ENCODE data around the gene FLVCR2.
A peak's percentile ranks its signal among the peaks of the same experiment; 100 is the strongest.

FLVCR2 gene

DNA sequence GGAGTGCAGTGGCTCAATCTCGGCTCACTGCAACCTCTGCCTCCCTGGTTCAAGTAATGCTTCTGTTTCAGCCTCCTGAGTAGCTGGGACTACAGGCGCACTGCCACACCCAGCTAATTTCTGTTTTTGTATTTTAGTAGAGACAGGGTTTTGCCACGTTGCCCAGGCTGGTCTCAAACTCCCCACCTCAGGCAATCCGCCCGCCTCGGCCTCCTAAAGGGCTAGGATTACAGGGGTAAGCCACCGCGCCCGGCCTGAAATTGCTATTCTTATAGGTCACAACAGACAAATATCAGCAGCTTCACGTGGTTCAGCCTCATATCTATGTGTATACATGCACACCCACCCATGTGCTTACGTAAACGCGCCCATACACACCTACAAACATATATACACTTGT lies 32.5 kb upstream of the FLVCR2 start:
- DNase-seq (ENCODE audit: low read depth): no peak
- H3K4me3 ChIP-seq (ENCODE audit: low read depth, low read length): no peak overlapping the region
- TF ChIP-seq, protein P1, sequence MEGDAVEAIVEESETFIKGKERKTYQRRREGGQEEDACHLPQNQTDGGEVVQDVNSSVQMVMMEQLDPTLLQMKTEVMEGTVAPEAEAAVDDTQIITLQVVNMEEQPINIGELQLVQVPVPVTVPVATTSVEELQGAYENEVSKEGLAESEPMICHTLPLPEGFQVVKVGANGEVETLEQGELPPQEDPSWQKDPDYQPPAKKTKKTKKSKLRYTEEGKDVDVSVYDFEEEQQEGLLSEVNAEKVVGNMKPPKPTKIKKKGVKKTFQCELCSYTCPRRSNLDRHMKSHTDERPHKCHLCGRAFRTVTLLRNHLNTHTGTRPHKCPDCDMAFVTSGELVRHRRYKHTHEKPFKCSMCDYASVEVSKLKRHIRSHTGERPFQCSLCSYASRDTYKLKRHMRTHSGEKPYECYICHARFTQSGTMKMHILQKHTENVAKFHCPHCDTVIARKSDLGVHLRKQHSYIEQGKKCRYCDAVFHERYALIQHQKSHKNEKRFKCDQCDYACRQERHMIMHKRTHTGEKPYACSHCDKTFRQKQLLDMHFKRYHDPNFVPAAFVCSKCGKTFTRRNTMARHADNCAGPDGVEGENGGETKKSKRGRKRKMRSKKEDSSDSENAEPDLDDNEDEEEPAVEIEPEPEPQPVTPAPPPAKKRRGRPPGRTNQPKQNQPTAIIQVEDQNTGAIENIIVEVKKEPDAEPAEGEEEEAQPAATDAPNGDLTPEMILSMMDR (IDR thresholded peaks at IDR 0.05; ENCODE audit: insufficient read depth, low read depth, low read length, missing control alignments): no peak

DNA sequence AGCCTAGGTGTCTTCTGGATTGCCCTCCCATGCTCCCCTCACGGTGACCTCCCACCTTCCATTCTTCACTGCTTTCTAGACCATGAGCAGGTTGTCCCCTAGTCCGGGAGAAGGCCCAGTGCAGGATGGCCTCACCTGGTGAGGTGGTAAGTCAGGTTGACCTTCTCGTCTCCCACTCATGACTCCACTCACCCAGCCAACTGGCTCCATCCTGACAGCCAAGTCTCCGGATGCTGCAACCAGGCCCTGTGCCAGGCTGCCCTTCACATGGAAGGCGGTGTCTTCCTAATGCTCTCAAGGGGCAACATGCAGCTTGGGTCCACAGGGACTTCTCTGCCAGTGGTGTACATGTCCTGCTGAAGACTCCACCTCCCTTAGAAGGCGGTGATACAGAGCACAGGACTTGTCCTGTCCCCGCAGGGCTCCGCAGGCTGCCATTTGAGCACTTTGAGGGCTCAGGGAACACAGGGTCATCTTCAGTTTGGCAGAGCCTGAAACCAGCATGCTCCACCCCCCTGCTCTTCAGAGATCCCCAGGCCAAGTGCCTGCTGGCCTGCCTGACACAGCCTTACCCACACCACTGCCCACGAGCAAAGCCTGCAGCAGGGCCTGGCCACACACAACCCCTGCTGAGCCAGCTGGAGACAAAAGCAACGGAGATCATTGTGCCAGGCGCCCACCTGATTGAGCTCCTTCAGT lies 30.7 kb upstream of the FLVCR2 start:
- TF ChIP-seq, protein P1 (IDR thresholded peaks at IDR 0.05; ENCODE audit: insufficient read depth, low read depth, low read length, missing control alignments): no peak
- no peak for DNase-seq (ENCODE audit: low read depth)
- no peak overlapping the region for H3K4me3 ChIP-seq (ENCODE audit: low read depth, low read length)

DNA sequence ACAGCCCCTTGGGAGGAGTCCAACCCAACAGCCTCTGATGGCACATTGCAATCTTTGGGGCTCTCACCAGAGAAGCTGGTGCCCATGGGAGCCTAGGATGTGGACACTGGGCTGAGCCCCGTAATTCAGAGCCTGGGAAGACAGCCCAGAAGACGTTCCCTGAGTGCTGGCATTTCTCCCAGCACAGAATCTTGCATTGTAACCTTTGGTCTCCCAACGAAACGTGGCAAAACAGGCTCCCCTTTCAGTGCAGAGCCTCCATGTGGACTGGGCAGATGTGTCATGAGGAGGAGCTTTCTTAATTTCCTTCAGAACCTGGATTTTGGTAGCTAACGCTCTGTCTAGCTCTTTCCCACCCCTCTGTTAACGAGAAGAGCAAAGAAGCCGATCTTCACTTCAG lies 29.9 kb upstream of the FLVCR2 start:
- no peak for DNase-seq (ENCODE audit: low read depth)
- TF ChIP-seq, protein P1 (IDR thresholded peaks at IDR 0.05; ENCODE audit: insufficient read depth, low read depth, low read length, missing control alignments): no peak
- no peak overlapping the region for H3K4me3 ChIP-seq (ENCODE audit: low read depth, low read length)

DNA sequence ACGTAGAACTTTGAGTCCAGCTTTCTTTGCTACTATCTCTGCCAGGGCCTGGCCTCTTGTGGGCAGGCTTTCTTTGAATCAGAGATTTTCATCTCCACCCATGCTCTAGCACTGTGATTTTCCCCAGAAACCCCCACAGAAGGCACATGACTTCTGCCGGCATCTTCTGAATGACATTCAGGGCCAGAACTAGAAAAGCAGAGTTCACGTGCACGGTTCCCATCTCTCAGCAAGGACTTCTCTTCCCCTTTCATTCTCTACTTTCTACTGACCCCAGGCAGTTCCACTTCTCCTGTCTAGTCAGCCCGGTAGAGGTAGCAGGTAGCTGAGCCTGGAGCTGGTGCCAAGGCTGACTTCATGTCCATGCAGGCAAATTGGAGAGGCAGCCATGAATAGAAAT lies 29.3 kb upstream of the FLVCR2 start:
- H3K4me3 ChIP-seq (ENCODE audit: low read depth, low read length): no peak overlapping the region
- peak; percentile 74 for DNase-seq (ENCODE audit: low read depth)
- TF ChIP-seq, protein P1 (IDR thresholded peaks at IDR 0.05; ENCODE audit: insufficient read depth, low read depth, low read length, missing control alignments): no peak

DNA sequence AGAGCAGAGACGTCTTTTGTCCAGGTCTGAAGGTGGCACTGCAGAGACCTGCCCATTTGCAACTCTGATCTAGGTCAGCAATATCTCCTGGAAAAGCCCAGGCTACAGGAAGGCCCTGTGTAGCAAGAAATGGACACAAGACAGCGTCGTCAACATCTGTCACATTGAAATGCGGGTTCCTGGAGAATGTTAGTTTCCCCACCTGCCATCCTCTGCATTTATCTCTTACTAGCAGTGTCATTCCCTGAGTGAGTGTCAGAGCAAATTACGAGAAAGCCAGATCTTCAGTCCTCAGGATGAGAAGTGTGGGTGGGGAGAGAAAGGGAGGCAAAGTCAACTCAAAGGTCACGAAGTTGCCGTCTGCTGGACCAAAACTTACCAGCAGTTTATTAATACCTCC lies 27.4 kb upstream of the FLVCR2 start:
- H3K4me3 ChIP-seq (ENCODE audit: low read depth, low read length): no peak overlapping the region
- no peak for DNase-seq (ENCODE audit: low read depth)
- TF ChIP-seq, protein P1 (IDR thresholded peaks at IDR 0.05; ENCODE audit: insufficient read depth, low read depth, low read length, missing control alignments): no peak

DNA sequence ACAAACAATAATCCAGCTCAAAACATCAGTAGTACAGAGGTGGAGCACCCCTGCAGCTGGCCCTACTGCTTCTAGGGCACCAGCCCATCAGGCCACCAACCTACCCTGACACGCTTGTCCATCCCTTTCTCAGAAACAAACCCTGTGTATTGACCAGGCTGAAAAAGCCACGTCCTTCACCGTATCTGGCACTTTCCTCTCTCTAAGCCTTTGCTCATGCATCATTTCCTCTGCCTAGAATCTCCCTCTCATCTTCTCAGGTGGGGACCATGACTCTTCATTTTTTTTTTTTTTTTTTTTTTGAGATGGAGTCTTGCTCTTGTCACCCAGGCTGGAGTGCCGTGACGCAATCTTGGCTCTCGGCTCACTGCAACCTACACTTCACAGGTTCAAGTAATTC lies 25.3 kb upstream of the FLVCR2 start:
- no peak for DNase-seq (ENCODE audit: low read depth)
- TF ChIP-seq, protein P1 (IDR thresholded peaks at IDR 0.05; ENCODE audit: insufficient read depth, low read depth, low read length, missing control alignments): no peak
- H3K4me3 ChIP-seq (ENCODE audit: low read depth, low read length): no peak overlapping the region

DNA sequence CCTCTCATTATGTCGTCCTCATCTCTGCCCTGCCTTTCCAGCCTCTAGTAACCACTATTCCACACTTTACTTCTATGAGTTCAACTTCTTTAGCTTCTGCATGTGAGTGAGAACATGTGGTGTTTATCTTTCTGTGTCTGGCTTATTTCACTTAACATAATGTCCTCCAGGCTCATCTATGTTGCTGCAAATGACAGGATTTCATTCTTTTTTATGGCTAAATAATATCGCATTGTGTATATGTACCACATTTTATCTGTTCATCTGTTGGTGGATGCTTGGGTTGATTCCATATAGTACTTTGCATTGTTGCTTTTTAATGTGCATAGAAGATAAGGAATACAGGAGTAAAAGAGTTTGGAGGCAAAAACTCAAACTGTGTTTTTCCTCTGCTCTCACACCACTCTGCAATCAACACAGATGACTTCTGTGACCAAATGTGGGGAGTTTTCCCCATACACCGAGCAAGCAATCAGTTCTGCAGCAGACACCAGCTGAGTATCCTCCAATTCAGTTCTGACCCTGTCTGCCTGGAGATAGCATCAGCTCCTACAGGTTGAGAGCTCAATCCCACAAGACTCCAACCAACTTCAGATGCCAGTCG lies 24.6 kb upstream of the FLVCR2 start:
- H3K4me3 ChIP-seq (ENCODE audit: low read depth, low read length): no peak overlapping the region
- TF ChIP-seq, protein P1 (IDR thresholded peaks at IDR 0.05; ENCODE audit: insufficient read depth, low read depth, low read length, missing control alignments): no peak
- no peak for DNase-seq (ENCODE audit: low read depth)

Data from GM12865 (cell line).